ENCODE measurements around the gene CDH26.

DNA sequence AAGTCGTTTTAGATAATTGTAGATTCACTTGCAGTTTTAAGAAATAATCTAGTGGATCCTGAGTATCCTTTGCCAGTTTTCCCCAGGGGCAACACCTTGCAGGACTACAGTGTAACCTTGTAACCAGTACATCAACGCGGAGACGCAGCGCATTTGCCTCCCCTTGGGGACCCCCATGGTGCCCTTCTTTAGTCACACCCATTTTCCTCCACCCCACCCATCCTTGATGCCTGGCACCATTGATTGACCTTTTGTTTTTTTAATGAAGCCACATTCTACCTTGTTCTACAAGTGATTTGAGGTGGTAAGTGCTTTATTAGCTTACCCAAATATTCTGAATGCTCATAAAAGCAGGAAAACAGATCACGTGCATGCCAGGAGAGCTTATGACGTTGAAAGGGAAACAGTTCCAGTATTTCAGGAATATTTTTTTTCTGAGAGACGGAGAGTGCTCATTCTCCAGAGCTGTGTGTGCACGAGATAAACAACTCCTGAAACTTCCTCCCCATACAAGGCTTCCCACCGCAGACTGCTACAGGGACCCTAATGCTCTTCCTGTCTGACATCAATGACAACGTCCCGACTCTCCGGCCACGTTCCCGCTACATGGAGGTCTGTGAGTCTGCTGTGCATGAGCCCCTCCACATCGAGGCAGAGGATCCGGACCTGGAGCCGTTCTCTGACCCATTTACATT lies 35.7 kb downstream of the CDH26 start:
- no peak for TF ChIP-seq POLR2A (IDR thresholded peaks at IDR 0.05)
- TF ChIP-seq CTCF (IDR thresholded peaks at IDR 0.05): no peak

Data from uterus (tissue), 2 donors.